ENCODE results near the gene NEK1.
A peak's percentile ranks its signal among the peaks of the same experiment; 100 is the strongest.
"Not testable (repeated sequence)": the region's sequence is repeated elsewhere in the genome, so short reads cannot be mapped to it uniquely, and the experiment has no call there.

The NEK1 gene

DNA sequence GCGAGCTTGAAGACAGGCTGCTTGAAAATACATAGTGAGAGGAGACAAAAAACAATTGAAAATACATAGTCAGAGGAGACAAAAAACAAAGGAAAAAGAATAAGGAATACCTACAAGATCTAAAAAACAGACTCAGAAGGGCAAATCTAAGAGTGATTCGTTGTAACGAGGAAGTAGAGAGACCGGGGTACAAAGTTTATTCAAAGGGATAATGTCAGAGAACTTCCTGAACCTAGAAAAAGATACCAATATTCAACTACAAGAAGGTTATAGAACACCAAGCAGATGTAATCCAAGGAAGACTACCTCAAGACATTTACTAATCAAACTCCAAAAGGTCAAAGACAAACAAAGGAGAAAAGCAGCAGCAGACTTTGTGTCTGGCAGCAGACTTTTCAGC, 165.6 kb downstream of the NEK1 start:
- no peak for TF ChIP-seq ZNF274 (IDR thresholded peaks at IDR 0.05; ENCODE audit: low read depth, low read length)
- H3K4me3 ChIP-seq (ENCODE audit: low read length): no peak overlapping the region

GRCh38 chr4:169443748-169444147, 168.6 kb downstream of the NEK1 start:
- H3K4me3 ChIP-seq (ENCODE audit: low read length): no peak overlapping the region
- no peak for TF ChIP-seq ZNF274 (IDR thresholded peaks at IDR 0.05; ENCODE audit: low read depth, low read length)

GRCh38 chr4:169440446-169440845, 171.9 kb downstream of the NEK1 start:
- no peak for TF ChIP-seq ZNF274 (IDR thresholded peaks at IDR 0.05; ENCODE audit: low read depth, low read length)

DNA sequence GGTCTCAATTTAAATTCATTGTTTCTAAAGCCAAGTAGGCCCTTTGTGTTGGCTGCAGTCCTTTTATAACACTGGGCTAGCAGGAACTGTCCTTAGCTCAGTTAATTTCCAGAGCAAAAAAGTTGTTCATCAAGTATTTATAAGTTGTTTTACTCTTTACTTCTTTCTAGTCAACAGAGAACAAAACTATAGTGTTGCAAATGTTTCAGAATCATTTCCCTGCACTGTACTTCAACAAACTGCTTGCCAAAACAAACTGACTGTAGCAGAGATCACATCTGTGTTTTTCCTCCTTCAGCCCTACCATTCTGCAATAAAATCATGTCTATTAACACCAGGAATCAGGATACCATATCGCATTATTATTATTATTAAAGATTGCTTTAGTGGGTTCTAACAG, 173.1 kb downstream of the NEK1 start:
- no peak for TF ChIP-seq ZNF274 (IDR thresholded peaks at IDR 0.05; ENCODE audit: low read depth, low read length)

More at GRCh38 chr4:169440446-169440845, 171.9 kb downstream of the NEK1 start:
- no peak overlapping the region for H3K4me3 ChIP-seq (ENCODE audit: low read length)

GRCh38 chr4:169438057-169438480, 174.3 kb downstream of the NEK1 start:
- no peak for TF ChIP-seq ZNF274 (IDR thresholded peaks at IDR 0.05; ENCODE audit: low read depth, low read length)
- H3K4me3 ChIP-seq (ENCODE audit: low read length): no peak overlapping the region

More for the DNA sequence above, 173.1 kb downstream of the NEK1 start:
- no peak overlapping the region for H3K4me3 ChIP-seq (ENCODE audit: low read length)

- no peak for TF ChIP-seq ZNF274 (IDR thresholded peaks at IDR 0.05; ENCODE audit: low read depth, low read length)
- H3K4me3 ChIP-seq (ENCODE audit: low read length): peak overlapping the region; percentile 73; the same call in 1 of the 2 replicates
These were observed 174.9 kb downstream of the NEK1 start for GRCh38 chr4:169437299-169438047.

- TF ChIP-seq ZNF274 (IDR thresholded peaks at IDR 0.05; ENCODE audit: low read depth, low read length): no peak
- H3K4me3 ChIP-seq (ENCODE audit: low read length): peak overlapping the region; percentile 21; the same call in 1 of the 2 replicates
These were observed 175.6 kb downstream of the NEK1 start for GRCh38 chr4:169436734-169437133.

DNA sequence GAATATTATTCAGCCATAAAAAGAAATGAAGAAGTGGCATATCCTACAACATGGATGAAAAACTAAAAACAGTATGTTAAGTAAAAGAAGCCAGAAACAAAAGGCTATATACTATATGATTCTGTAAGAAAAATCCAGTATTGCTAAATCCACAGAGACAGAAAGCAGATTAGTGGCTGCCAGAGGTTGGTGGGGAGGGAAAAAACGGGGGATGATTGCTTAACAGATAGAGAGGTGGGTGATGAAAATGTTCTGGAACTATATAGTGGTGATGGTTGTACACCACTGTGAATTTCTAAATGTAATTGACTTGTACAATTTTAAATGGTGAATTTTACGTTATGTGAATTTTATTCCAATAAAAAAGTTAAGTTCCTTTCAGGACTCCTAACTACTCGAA, 184.0 kb downstream of the NEK1 start:
- no peak for TF ChIP-seq ZNF274 (IDR thresholded peaks at IDR 0.05; ENCODE audit: low read depth, low read length)

GRCh38 chr4:169427727-169428126, 184.7 kb downstream of the NEK1 start:
- not testable (repeated sequence) for H3K4me3 ChIP-seq (ENCODE audit: low read length)

More for the DNA sequence above, 184.0 kb downstream of the NEK1 start:
- H3K4me3 ChIP-seq (ENCODE audit: low read length): no peak overlapping the region

DNA sequence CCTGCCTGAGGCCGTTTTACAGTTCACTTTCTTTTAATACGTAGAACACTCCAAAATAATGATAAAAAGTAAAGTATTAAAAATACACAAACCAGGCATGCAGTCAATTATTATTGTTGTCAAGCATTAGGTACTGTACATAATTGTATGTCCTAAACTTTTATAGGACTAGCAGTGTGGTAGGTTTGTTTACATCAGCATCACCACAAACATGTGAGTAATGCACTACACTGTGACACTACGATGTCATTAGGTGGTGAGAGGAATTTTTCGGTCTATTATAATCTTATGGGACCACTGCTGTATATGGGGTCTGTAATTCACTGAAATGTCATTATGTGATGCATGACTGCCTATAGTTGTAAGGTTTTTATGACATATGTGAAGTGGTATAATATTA, 192.1 kb downstream of the NEK1 start:
- no peak for TF ChIP-seq ZNF274 (IDR thresholded peaks at IDR 0.05; ENCODE audit: low read depth, low read length)
- no peak overlapping the region for H3K4me3 ChIP-seq (ENCODE audit: low read length)

DNA sequence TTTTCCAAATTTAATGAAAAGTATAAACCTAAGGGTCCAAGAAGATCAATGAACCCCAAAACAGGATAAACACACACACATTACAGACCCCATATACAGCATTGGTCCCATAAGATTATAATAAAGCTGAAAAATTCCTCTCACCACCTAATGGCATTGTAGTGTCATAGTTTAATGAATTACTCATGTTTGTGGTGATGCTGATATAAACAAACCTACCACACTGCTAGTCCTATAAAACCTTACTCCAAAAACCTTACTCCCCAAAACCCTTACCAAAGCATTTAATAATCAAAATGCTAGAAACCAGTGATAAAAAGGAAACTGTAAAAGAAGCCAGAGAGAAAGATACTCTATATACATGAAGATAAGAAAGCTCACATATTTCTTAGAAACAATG, 193.5 kb downstream of the NEK1 start:
- no peak for TF ChIP-seq ZNF274 (IDR thresholded peaks at IDR 0.05; ENCODE audit: low read depth, low read length)
- H3K4me3 ChIP-seq (ENCODE audit: low read length): no peak overlapping the region

- no peak for TF ChIP-seq ZNF274 (IDR thresholded peaks at IDR 0.05; ENCODE audit: low read depth, low read length)
- no peak overlapping the region for H3K4me3 ChIP-seq (ENCODE audit: low read length)
These were observed 194.6 kb downstream of the NEK1 start for GRCh38 chr4:169417629-169418282.

DNA sequence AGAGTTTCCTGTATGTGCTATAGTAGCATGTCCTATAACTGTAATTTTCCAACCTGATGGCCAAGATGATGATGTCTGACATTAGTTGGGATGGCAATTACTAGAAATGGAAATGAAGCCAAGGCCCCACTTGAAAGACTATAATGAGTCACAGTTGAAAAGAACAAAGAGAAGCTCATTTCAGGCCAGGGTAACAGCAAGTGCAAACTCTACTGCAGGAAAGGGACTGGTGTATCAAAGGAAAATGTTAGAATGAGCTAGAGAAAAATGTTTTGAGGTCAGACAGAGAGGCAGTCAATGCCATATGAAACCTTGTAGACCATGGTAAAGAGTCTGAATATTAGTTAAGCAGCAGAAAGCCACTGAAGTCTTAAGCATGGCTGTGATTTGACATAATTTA, 195.4 kb downstream of the NEK1 start:
- TF ChIP-seq ZNF274 (IDR thresholded peaks at IDR 0.05; ENCODE audit: low read depth, low read length): no peak
- no peak overlapping the region for H3K4me3 ChIP-seq (ENCODE audit: low read length)

GRCh38 chr4:169416461-169416860, 195.9 kb downstream of the NEK1 start:
- H3K4me3 ChIP-seq (ENCODE audit: low read length): no peak overlapping the region
- TF ChIP-seq ZNF274 (IDR thresholded peaks at IDR 0.05; ENCODE audit: low read depth, low read length): no peak

DNA sequence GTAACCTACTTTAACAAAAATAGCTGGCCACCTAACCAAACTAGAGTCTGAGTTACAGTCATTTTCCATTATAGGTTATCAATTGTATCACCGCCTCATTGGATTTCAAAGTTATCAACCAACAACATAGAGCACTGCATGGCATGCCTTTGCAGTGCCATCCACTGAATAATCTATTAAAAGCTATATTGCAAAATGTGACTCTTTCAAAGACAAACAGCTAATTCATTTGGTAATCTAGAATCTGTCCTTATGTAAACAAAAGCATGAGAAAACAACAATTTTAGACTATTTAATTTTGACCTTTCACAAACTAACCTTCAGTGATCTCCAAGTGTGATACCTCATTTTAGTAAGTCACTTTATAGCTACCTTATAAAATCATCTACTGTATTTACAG, 197.5 kb downstream of the NEK1 start:
- TF ChIP-seq ZNF274 (IDR thresholded peaks at IDR 0.05; ENCODE audit: low read depth, low read length): no peak
- H3K4me3 ChIP-seq (ENCODE audit: low read length): no peak overlapping the region

Measured in GM08714 (cell line).